Loucy (cell line): Measurements from ENCODE around the gene PHTF2.

Experiments used
- H2AFZ ChIP-seq: fragments of 200-600 bp; sonication (generic); 2 replicates; pipeline ENCODE4 v1.6.0; 2016; ENCODE audit warnings: antibody characterized with exemption, mild to moderate bottlenecking, low read length, moderate library complexity
- H3F3A ChIP-seq: fragments of 200-600 bp; 2 replicates; pipeline ENCODE4 v1.6.0; 2016; ENCODE audit warnings: antibody characterized with exemption, low read depth, mild to moderate bottlenecking
- H3K27me3 ChIP-seq: fragments of 200-600 bp; sonication (generic); 2 replicates; pipeline ENCODE4 v1.6.1; 2014; ENCODE audit warnings: low read length, mild to moderate bottlenecking; ENCODE audit not compliant: insufficient read depth, poor library complexity, severe bottlenecking
- H3K36me3 ChIP-seq: fragments of 200-600 bp; sonication (generic); 2 replicates; pipeline ENCODE4 v1.6.1; 2016; ENCODE audit warnings: low read length; ENCODE audit not compliant: insufficient read depth
- H3K4me1 ChIP-seq: fragments of 200-600 bp; sonication (generic); 2 replicates; pipeline ENCODE4 v1.5.1; 2014; ENCODE audit warnings: low read length, mild to moderate bottlenecking; ENCODE audit not compliant: insufficient read depth, poor library complexity, severe bottlenecking
- H3K4me2 ChIP-seq: fragments of 200-600 bp; sonication (generic); 2 replicates; pipeline ENCODE4 v1.6.0; 2014; ENCODE audit warnings: antibody characterized with exemption, low read length, low read depth, mild to moderate bottlenecking; ENCODE audit not compliant: poor library complexity, severe bottlenecking
- H3K4me3 ChIP-seq: fragments of 200-600 bp; sonication (generic); 2 replicates; pipeline ENCODE4 v1.5.1; 2014; ENCODE audit warnings: low read length, mild to moderate bottlenecking, mixed read lengths; ENCODE audit not compliant: poor library complexity, severe bottlenecking
- H3K79me2 ChIP-seq: fragments of 200-600 bp; sonication (generic); 2 replicates; pipeline ENCODE4 v1.6.1; 2014; ENCODE audit warnings: low read length; ENCODE audit not compliant: insufficient read depth
- H3K9ac ChIP-seq: fragments of 200-600 bp; sonication (generic); 2 replicates; pipeline ENCODE4 v1.6.0; 2014; ENCODE audit warnings: mild to moderate bottlenecking, low read depth, low read length, moderate library complexity; ENCODE audit not compliant: poor library complexity, severe bottlenecking
- H3K9me2 ChIP-seq: fragments of 200-600 bp; sonication (generic); replicated peaks from 2 replicates; pipeline ENCODE4 v1.6.1; 2016; ENCODE audit warnings: low read depth, low read length, mixed read lengths
- H3K9me3 ChIP-seq: fragments of 200-600 bp; sonication (generic); 2 replicates; pipeline ENCODE4 v1.6.1; 2014; ENCODE audit warnings: mild to moderate bottlenecking, antibody characterized with exemption, low read length, low read depth; ENCODE audit not compliant: insufficient read depth
- H4K20me1 ChIP-seq: fragments of 200-600 bp; sonication (generic); 2 replicates; pipeline ENCODE4 v1.6.0; 2014; ENCODE audit warnings: antibody characterized with exemption, low read length, mild to moderate bottlenecking; ENCODE audit not compliant: insufficient read depth, poor library complexity, severe bottlenecking
- CTCF ChIP-seq: fragments of 200-600 bp; sonication (generic); conservative IDR thresholded peaks from 2 replicates; pipeline ENCODE4 v1.5.1; 2014; ENCODE audit warnings: mild to moderate bottlenecking, antibody characterized with exemption, low read length
- EZH2phosphoT487 ChIP-seq: fragments of 200-600 bp; IDR thresholded peaks from 2 replicates; pipeline ENCODE4 v1.6.1; 2018; ENCODE audit warnings: antibody characterized with exemption, mild to moderate bottlenecking, moderate library complexity, borderline replicate concordance

PHTF2 gene

DNA sequence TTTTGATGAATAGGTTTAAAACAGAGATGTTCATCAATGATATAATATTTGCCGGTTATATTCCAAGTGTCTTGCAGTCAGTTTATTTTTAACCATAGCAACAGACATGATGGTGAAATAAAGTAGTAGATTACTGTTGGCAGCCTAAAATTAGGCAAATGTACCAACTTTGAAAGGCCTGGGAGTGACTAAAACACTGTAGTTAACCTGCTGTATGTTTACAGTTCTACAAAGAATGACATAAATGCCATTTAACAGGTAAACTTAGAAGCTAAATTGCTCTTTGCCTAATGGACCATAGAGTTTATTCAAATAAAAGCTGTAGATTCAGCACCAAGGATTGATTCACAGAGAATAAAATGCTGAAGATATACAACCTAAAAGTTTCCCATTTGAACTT is 64.1 kb downstream of the PHTF2 start:
- Histone ChIP-seq H2AFZ (no peak overlapping the region), H4K20me1 (no peaks in the 10 kb centered on the region), H3F3A (no peaks in the 10 kb centered on the region), H3K36me3 (no peaks in the 10 kb centered on the region), H3K9me2 (no peaks in the 10 kb centered on the region), H3K4me3 (no peak overlapping the region), H3K27me3 (no peaks in the 10 kb centered on the region), H3K9ac (no peak overlapping the region), H3K9me3 (no peaks in the 10 kb centered on the region), H3K79me2 (peaks cover 26% of the 10 kb centered on the region), H3K4me2 (no peak overlapping the region), H3K4me1 (peaks cover 8% of the 10 kb centered on the region)
- TF ChIP-seq EZH2phosphoT487 (no peak), CTCF (no peak)

DNA sequence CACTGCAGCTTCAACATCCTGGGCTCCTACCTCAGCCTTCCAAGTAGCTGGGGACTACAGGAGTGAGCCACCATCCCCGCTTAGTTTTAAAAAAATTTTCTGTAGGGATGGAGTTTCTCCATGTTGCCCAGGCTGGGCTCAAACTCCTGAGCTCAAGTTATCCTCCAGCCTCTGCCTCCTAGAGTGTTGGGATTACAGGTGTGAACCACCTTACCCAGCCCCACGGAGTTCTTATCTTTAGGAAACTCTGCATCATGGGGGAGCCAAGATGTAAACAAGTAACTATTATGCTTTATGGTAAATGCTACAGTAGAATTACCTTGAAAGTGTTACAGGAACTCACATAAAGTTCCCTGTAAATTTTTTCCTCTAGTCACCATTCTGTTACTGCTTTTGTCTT is 65.3 kb downstream of the PHTF2 start:
- H3K9me2 ChIP-seq, result no peaks in the 10 kb centered on the region
- H3F3A ChIP-seq, result no peaks in the 10 kb centered on the region
- H3K9me3 ChIP-seq, result no peaks in the 10 kb centered on the region
- peaks cover 34% of the 10 kb centered on the region for H3K79me2 ChIP-seq
- H4K20me1 ChIP-seq, result no peaks in the 10 kb centered on the region
- H3K27me3 ChIP-seq, result no peaks in the 10 kb centered on the region
- no peak overlapping the region for H3K4me3 ChIP-seq
- H3K9ac ChIP-seq, result no peak overlapping the region
- no peak for TF ChIP-seq EZH2phosphoT487
- TF ChIP-seq CTCF, result no peak
- H3K4me1 ChIP-seq, result no peaks in the 10 kb centered on the region
- H3K36me3 ChIP-seq, result no peaks in the 10 kb centered on the region
- H3K4me2 ChIP-seq, result no peak overlapping the region
- H2AFZ ChIP-seq, result no peak overlapping the region

DNA sequence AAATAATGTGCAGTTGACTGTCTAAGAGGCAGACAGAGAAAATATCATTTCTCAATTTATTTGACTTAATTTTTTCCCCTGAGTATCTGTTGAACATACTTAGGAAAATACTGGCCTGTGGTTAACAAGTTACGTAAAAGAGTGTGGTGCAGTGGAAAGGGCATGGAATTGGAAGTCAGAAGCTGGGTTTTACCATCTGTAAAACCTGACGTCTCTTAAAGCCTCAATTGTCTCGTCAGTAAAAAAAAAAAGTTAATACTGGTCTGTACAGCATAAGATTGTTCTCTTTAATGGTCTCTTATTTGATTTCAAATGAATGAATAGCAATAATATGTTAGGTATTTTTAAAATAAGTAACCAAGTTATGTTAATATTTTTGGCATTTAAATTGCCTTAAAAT is 67.8 kb downstream of the PHTF2 start:
- H3K9me3 ChIP-seq, result no peaks in the 10 kb centered on the region
- H3F3A ChIP-seq, result no peaks in the 10 kb centered on the region
- TF ChIP-seq EZH2phosphoT487 (no peak), CTCF (no peak)
- peaks cover 37% of the 10 kb centered on the region for H3K79me2 ChIP-seq
- H4K20me1 ChIP-seq, result no peaks in the 10 kb centered on the region
- no peaks in the 10 kb centered on the region for H3K9me2 ChIP-seq
- H3K27me3 ChIP-seq, result no peaks in the 10 kb centered on the region
- no peak overlapping the region for H3K4me2 ChIP-seq
- H3K4me3 ChIP-seq, result no peak overlapping the region
- H3K36me3 ChIP-seq, result no peaks in the 10 kb centered on the region
- H2AFZ ChIP-seq, result no peak overlapping the region
- H3K4me1 ChIP-seq, result no peaks in the 10 kb centered on the region
- H3K9ac ChIP-seq, result no peak overlapping the region
